ENCODE data around the gene ITPKA.

DNA sequence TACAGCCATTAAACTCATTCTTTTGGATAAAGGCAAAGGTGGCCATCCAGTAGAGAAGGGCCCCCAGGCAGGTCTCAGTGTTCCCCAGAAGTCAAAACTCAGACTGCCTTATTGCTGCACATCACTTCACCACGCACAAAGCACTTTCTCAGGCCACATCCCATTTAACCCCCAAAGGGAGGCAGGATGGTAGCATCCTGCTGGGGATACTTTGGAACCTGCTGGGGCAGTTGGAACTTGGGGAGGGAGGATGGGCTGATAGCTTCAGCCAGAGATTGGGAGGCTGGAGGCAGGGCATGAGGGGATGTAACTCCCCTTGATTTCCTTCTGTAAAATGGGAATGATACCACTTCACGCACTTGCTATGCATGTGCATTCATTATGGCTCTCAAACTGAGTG is 5.0 kb downstream of the ITPKA start:
- TF ChIP-seq, protein P1, sequence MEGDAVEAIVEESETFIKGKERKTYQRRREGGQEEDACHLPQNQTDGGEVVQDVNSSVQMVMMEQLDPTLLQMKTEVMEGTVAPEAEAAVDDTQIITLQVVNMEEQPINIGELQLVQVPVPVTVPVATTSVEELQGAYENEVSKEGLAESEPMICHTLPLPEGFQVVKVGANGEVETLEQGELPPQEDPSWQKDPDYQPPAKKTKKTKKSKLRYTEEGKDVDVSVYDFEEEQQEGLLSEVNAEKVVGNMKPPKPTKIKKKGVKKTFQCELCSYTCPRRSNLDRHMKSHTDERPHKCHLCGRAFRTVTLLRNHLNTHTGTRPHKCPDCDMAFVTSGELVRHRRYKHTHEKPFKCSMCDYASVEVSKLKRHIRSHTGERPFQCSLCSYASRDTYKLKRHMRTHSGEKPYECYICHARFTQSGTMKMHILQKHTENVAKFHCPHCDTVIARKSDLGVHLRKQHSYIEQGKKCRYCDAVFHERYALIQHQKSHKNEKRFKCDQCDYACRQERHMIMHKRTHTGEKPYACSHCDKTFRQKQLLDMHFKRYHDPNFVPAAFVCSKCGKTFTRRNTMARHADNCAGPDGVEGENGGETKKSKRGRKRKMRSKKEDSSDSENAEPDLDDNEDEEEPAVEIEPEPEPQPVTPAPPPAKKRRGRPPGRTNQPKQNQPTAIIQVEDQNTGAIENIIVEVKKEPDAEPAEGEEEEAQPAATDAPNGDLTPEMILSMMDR (IDR thresholded peaks at IDR 0.05; ENCODE audit: borderline replicate concordance, extremely low read depth, low read length, poor library complexity, severe bottlenecking), result no peak
- no peak for TF ChIP-seq EZH2 (IDR thresholded peaks at IDR 0.05; ENCODE audit: borderline replicate concordance, low read depth, low read length, severe bottlenecking)
